Hematopoietic multipotent progenitor cell treated with erythropoietin and hydrocortisone succinate and interleukin-3 and kit ligand, for 17 days (in vitro differentiated cells): ENCODE results near the gene C9orf72.
"Not testable (repeated sequence)": the region's sequence is repeated elsewhere in the genome, so short reads cannot be mapped to it uniquely, and the experiment has no call there.

Experiments
- DNase-seq: peaks from one replicate; pipeline ENCODE4 v3.0.0-alpha.2; 2015; ENCODE audit warnings: low spot score

The C9orf72 gene

GRCh38 chr9:27514551-27514950, 58.7 kb downstream of the C9orf72 start:
- DNase-seq, result no peak

- DNase-seq, result no peak
Observed at GRCh38 chr9:27511771-27512170, 61.5 kb downstream of the C9orf72 start.

- no peak for DNase-seq
Observed at GRCh38 chr9:27510780-27511179, 62.5 kb downstream of the C9orf72 start.

- no peak for DNase-seq
Observed at GRCh38 chr9:27506981-27507380, 66.3 kb downstream of the C9orf72 start.

- DNase-seq, result no peak
Observed at GRCh38 chr9:27505744-27506161, 67.5 kb downstream of the C9orf72 start.

- no peak for DNase-seq
Observed at GRCh38 chr9:27504259-27504658, 69.0 kb downstream of the C9orf72 start.

- DNase-seq, result no peak
Observed at GRCh38 chr9:27503623-27504022, 69.7 kb downstream of the C9orf72 start.

- DNase-seq, result not testable (repeated sequence)
Observed at GRCh38 chr9:27500902-27501301, 72.4 kb downstream of the C9orf72 start.

GRCh38 chr9:27499451-27499850, 73.8 kb downstream of the C9orf72 start:
- no peak for DNase-seq

- DNase-seq, result no peak
Observed at GRCh38 chr9:27497883-27498417, 75.3 kb downstream of the C9orf72 start.
